ENCODE data around the gene CNIH1.
"Not testable (repeated sequence)": the region's sequence is repeated elsewhere in the genome, so short reads cannot be mapped to it uniquely, and the experiment has no call there.

Gene CNIH1

DNA sequence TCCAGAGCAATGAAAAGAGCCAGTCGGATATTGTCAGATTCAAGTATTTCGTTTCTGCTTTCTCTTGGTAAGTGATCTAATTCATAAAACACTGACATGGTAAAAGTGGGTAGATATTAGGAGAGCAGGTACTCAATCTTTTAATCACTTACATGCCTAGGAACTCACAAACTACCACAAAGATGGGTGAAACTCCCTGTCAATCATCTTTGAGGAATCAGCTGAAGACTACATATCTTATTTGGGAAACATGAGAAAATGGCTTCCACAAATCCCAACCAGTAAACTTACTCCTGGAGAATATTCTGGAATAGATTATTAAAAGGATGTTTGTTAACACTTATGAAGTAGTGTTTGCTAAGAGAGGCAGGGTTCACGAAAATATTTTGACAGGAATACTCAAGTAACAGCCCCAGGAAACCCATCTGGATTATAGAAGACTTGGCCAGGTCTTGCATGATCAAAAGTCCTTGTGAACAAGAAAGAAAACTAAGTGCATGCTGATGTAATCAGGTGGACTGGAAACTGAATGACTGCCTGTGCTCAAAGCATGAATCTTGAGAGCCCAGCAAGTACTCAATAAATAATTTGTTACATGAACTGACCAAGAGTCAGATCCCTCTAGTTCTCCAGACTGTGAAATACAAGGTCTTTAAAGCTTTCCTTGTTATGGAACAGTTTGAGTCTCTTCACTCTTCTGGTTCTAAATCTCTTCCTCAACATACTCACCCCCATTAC, 15.5 kb downstream of the CNIH1 start:
- no peak for DNase-seq

DNA sequence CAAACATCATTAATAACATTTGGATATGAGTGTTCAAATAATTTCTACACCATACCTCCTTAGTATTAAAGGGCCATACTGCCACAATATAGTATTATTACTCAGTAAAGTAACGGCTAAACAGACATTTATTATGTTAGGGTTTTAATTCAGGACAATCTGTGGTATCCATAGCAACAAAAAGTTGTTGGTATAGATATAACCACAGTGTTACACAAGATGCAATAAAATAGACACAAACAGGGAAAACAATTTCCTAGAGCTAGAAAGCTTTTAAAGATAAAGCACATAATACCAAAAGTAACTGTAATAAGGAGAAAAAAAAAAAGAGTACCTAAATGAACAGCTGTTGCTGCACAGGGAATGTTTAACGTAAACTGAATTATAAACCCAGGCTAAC, 16.1 kb downstream of the CNIH1 start:
- DNase-seq, result no peak

DNA sequence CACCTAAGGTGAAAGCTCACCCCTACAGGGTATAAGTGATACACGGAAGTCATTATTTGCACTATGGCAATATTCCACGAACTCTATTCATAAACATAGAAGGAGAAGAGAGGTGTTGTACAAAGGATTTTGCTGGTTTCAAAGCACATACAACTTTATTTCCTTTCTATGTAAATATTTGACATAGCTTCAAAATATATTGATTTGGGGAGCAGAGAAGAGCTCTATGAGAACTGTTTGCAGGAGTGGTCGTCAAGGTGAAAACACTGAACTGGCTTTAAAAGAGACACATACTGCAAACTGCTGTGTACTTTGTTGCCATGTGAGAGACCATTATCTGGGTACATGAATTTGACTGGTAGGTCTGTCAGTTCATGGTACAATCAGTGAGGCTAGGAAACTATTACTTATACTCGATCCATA, 16.7 kb downstream of the CNIH1 start:
- no peak for DNase-seq

DNA sequence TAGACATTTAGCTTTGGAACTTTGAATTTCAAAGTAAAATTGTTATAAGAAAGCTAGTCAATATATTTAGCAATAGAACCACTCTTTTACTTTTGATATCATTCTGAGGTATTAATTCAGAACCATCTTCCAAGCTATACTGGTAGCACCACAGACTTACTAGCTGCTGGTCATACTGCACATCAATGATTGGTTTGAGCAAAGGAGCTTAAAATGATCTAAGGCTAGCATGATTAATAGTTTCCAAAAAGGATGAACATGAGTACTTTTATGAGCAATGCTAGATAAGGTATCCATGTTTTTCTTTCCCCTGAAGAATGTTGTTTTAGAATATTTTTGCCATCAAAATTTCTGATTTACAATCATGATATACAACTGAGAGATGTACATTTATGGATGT, 17.2 kb downstream of the CNIH1 start:
- no peak for DNase-seq

DNA sequence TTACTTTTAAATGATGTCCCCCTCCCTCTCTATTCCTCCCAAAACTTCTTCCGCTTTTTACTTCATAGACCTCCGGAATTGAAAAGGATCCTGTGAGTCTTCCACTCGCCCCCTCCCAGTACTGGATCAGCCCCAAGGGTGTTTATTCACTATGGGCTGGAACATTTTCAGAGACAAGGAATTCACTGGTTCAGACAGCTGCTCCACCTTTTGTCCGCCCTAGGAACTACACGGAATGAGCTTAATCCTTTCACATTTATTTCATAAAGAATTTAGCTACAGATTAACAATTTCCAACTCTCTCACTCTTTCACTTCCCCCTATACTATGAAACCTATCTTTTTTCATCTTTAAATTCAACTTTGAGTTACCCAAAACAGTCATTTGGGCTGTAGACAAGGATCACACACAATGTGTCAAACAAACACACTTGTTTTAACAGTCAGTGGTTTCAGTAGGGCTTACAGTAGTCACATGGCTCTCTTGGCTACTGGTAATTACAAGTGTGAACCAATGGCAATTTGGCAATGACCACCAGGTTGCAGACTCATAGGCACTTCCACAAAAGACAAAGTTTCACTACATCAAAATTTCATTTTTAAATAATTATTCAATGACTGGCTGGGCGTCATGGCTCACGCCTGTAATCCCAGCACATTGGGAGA, 20.6 kb downstream of the CNIH1 start:
- no peak for DNase-seq

DNA sequence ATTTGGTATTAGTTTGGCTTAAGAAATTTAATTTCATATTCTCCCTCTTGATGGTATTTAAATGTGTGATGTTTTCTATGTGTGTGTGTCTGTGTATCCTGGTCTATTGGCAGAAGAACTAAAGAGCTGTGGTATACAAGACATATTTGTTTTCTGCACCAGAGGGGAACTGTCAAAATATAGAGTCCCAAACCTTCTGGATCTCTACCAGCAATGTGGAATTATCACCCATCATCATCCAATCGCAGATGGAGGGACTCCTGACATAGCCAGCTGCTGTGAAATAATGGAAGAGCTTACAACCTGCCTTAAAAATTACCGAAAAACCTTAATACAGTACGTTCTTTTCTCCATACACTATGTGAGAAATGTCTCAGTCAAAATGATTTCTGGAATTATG, 29.8 kb downstream of the CNIH1 start:
- DNase-seq, result no peak

DNA sequence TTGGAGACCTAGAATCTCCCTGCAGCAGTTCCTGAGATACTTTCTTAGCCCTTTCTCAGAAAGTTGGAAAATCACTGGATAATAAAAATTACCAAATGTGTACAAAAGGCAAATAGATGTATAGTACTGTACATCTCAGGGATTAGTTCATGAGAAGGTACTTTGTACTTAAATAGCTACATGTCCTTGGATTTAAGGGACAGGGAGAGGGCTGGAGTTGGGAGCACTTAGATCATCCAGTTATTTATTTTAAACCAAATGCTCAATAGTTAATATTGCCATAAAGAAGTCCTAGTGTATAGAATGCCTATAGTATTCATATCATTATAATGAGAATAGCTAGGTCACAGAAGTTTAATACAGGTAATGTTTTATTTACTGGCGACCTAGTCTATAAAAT, 31.0 kb downstream of the CNIH1 start:
- no peak for DNase-seq

DNA sequence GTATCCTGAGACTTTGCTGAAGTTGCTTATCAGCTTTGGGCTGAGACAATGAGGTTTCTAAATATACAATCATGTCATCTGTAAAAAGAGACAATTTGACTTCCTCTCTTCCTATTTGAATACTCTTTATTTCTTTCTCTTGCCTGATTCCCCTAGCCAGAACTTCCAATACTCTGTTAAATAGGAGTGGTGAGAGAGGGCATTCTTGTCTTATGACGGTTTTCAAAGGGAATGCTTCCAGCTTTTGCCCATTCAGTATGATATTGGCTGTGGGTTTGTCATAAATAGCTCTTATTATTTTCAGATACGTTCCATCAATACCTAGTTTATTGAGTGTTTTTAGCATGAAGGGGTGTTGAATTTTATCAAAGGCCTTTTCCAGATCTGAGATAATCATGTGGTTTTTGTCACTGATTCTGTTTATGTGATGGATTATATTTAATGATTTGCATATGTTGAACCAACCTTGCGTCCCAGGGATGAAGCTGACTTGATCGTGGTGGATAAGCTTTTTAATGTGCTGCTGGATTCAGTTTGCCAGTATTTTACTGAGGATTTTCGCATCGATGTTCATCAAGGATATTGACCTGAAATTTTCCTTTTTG, 37.7 kb downstream of the CNIH1 start:
- not testable (repeated sequence) for DNase-seq

DNA sequence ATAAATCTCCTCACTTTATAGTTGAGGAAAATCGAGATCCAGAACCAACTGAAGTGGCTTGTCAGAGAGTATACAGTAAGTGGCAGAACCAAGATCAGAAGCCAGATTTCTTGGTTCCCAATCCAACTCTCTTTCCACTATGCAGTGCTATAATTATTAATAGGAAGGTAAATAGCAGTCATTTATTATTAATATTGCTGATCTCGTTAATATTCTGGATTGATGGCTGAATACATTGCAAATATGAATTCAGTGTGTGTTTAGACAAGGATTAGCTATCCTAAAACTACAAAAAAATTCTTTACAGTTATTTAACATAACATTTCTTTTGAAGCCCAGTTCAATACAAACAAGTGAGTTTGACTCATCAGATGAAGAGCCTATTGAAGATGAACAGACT, 41.6 kb downstream of the CNIH1 start:
- DNase-seq, result no peak

DNA sequence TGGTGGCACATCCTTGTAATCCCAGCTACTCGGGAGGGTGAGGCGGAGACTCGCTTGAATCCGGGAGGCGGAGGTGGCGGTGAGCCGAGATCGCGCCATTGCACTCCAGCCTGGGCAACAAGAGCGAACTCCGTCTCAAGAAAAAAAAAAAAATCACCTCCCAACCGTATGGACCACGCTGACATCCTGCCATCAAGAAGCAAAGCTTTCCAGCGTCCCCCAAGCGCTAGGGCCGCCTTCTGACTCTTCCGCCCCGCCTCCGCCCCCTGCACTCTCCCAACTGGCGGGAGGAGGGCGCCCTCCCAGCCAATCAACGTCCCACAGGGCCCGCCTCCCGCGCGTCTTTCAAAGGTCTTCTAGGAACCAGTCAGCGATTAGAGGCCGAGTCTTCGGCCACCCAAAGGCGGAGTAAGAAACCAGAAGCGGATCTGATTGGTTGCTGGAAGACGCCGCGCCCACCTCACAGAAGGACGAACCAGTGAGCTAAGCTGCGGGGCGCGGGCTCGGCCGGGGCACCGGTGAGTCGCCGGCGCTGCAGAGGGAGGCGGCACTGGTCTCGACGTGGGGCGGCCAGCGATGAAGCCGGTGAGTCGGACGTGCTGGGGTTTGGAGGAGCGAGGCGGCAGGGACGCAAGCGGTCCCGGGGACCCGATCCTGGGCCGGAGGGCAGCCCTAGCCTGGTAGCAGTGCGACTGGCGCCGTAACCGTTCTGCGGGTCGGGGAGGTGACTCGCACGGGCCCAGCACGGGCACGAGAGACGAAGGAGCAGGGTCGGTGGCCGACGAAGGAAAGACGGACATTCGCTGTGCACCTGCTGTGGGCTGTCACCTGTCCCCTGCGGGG, 44.5 kb downstream of the CNIH1 start, which contains the start of gene CDKN3:
CDKN3 (plus strand) TSS at position 515 of the 843 bp plus-strand sequence; CDS start at position 577, 62 bp downstream.
- DNase-seq, result peak; percentile 99

DNA sequence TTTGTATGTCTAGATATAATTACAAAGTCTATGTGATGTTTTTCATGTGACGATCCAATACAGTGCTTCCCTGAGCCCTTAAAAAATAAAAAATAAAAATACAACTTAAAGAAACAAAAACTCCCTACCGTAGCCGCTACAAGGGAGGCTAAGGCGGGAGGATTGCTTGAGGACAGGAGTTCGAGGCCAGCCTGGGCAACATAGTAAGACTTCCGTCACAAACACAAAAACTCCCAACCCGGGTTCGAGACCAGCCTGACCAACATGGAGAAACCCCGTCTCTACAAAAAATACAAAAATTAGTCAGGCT, 45.0 kb downstream of the CNIH1 start:
- no peak for DNase-seq

DNA sequence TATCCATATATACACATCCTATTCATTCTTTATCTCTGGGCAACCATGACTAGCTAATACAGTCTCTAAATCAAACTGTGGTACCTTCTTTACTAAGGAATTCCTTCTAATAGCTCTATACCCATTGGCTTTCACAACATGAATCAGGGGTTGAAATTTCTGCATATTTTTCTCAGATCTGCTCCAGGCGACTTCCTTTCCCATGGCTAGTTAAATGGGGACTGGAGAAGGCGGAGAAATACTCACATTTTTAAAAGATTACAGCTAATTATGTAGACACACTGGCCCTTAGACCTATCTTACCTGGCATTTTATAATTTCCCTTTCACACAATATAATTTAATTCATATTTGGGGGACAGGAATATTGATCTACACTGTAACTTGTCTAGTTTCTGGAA, 45.5 kb downstream of the CNIH1 start:
- DNase-seq, result no peak

DNA sequence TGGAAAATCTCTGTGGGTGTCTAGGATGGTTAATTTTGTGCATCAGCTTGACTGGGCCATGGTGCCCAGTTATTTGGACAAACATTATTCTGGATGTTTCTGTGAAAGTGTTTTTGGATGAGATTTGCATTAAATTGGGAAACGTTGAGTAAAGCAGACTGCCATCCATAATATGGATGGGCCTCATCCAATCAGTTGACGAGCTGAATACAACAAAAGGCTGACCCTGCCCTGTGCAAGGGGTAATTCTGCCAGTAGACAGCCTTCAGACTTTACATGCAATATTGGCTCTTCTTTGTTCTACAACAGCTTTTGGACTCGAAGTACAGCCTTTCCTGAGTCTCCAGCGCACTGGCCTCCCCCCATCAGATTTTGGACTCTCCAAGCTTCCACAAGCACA, 45.9 kb downstream of the CNIH1 start:
- DNase-seq, result no peak

DNA sequence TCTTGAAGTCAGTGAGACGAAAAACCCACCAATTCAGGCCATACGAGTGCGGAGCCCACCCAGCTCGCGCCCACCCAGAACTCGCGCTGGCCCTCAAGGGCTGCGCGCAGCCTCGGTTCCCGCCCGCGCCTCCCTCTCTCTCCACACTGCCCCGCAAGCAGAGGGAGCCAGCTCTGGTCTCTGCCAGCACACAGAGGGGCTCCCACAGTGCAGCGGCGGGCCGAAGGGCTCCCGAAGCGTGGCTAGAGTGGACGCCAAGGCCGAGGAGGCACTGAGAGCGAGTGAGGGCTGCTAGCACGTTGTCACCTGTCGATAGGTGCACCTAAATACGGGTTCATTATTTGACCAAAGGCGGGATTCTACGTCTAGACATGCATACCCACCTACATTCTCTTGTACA, 46.6 kb downstream of the CNIH1 start:
- DNase-seq, result no peak

DNA sequence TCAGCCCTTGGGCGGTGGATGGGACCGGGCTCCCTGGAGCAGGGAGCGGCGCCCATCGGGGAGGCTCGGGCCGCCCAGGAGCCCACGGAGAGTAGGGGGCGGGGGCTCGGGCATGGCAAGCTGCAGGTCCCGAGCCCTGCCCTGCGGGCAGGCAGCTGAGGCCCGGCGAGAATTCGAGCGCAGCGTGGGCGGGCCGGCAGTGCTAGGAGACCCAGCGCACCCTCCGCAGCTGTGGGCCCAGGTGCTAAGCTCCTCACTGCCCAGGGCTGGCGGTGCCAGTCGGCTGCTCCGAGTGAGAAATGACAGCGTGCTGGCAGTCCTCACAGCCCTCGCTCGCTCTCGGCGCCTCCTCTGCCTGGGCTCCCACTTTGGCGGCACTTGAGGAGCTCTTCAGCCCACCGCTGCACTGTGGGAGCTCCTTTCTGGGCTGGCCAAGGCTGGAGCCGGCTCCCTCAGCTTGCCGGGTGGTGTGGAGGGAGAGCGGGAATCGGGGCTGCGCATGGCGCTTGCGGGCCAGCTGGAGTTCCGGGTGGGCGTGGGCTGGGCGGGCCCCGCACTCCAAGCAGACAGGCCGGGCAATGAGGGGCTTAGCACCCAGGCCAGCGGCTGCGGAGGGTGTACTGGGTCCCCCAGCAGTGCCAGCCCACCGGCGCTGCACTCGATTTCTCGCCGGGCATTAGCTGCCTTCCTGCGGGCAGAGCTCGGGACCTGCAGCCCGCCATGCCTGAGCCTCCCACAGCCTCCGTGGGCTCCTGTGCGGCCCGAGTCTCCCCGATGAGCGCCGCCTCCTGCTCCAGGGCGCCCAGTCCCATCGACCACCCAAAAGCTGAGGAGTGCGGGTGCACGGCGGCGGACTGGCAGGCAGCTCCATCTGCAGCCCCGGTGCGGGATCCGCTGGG, 47.9 kb downstream of the CNIH1 start:
- not testable (repeated sequence) for DNase-seq

DNA sequence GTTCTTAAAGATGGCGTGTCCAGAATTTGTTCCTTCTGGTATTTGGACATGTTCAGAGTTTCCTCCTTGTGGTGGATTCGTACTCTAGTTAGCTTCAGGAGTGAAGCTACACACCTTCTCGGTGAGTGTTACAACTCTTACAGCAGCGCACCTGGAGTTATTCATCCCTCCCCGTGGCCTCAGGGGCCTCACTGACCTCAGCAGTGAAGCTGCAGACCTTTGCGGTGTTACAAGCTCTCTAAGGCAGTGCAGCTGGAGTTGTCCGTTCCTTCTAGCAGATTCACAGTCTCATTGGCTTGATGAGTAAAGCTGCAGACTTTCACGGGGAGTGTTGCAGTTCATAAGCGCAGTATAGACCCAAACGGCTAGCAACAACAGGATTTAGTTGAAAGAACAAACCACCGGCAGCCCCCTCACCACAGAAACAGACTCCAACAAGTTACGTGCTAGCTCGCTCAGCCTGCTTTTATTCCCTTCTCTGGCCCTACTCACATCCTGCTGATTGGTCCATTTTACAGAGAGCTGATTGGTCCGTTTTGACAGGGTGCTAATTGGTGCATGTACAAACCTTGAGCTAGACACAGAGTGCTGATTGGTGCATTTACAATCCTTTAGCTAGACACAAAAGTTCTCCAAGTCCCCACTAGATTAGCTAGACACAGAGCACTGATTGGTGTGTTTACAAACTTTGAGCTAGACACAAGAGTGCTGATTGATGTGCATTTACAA, 48.9 kb downstream of the CNIH1 start:
- no peak for DNase-seq

DNA sequence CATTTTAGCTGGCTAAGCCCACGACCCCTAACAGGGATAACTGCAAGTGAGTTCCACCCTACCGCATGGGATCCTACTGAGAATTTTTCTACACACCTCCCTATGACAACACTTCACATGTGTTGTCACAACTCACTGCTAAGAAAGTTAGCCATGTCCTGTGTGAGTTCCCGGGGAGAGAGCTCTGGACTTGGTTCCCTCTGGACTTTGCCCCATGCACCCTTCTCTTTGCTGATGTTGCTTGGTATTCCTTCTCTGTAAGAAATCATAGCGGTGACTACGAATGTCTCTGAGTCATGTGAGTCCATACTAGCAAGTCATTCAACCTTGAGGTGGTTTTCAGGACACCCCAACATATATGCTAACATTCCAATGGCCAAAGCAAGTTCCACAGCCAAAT, 53.8 kb downstream of the CNIH1 start:
- DNase-seq, result no peak

DNA sequence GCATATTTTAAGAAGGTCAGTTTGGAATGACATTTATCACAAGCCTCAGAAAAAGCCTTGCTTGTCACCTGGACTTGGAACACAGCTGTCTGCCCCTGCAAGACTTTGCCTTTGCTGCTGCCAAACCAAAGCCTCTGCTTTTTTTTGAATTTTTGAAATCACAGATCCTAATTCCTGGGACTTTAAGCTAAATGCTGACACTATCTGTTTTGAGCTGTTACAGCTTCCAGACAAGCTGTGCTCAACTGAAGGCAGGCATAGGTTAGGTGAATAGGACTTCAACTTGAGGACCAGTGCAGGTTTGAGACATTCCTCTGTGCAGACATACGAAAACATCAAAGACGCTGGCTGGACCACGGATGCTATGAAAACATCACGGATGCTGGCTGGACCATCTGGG, 55.6 kb downstream of the CNIH1 start:
- DNase-seq, result no peak

DNA sequence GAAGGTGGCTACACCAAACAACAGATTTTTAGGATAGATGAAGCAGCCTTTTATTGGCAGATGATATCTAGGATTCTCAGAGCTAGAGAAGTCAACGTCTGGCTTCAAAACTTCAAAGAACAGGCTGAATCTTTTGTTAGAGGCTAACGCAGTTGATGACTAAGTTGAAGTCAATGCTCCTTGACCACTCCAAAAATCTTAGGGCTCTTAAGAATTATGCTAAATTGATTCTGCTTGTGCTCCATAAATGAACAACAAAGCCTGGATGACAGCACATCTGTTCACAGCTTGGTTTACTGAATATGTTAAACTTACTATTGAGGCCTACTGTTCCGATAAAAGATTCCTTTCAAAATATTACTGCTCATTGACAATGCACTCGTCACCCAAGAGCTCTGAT, 57.3 kb downstream of the CNIH1 start:
- DNase-seq, result no peak

DNA sequence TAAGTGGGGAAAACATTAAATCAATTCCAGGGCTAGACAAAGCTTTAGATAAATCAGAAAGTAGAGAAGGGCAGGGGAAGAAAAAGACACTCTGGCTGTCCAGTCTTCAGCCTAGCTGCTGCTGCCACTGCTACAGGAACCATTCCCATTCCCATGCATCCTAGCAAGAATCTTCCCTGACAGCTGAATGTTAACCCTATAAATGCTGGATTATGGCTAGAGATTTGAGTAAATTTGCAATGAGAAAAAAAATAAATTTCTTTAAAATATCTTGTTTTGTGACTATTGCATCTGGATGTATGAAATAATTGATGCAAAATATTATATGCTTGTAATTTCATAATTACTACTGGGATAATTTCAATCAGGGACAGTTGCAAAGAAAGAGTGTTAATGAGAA, 59.4 kb downstream of the CNIH1 start:
- no peak for DNase-seq

DNA sequence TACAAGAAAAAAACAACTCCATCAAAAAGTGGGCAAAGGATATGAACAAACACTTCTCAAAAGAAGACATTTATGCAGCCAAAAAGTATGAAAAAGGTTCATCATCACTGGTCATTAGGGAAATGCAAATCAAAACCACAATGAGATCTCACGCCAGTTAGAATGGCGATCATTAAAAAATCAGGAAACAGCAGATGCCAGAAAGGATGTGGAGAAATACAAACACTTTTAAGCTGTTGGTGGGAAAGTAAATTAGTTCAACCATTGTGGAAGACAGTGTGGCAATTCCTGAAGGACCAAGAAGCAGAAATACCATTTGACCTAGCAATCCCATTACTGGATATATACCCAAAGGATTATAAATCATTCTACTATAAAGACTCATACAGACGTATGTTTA, 60.6 kb downstream of the CNIH1 start:
- DNase-seq, result not testable (repeated sequence)

DNA sequence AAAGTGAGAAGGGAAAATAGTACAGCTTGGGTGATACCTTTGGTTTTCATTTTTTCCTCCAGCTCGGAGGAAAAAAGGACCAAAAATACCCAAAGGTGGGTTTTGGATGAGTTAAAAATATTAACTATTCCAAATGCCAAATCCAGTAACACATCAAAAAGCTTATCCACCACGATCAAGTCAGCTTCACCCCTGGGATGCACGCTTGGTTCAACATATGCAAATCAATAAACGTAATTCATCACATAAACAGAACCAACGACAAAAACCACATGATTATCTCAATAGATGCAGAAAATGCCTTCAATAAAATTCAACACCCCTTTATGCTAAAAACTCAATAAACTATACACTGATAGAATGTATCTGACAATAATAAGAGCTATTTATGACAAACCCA, 62.3 kb downstream of the CNIH1 start:
- not testable (repeated sequence) for DNase-seq
